AG10803 (cell line): ENCODE data around the gene OCIAD1.
"Not testable (repeated sequence)": the region's sequence is repeated elsewhere in the genome, so short reads cannot be mapped to it uniquely, and the experiment has no call there.

ENCODE experiments used
- DNase-seq: peaks from one replicate; pipeline ENCODE4 v3.0.0; 2010; ENCODE audit warnings: low read depth
- H3K4me3 ChIP-seq: 2 replicates; pipeline ENCODE4 v1.5.1; 2011; ENCODE audit warnings: mild to moderate bottlenecking, low read length, control low read depth
- TF ChIP-seq, protein P1 (sequence below): conservative IDR thresholded peaks from 2 replicates; pipeline ENCODE4 v1.5.1; 2011; ENCODE audit warnings: mild to moderate bottlenecking, low read length, control low read depth, inconsistent platforms

The OCIAD1 gene

GRCh38 chr4:48863728-48864127, 32.8 kb downstream of the OCIAD1 start:
- TF ChIP-seq, protein P1, sequence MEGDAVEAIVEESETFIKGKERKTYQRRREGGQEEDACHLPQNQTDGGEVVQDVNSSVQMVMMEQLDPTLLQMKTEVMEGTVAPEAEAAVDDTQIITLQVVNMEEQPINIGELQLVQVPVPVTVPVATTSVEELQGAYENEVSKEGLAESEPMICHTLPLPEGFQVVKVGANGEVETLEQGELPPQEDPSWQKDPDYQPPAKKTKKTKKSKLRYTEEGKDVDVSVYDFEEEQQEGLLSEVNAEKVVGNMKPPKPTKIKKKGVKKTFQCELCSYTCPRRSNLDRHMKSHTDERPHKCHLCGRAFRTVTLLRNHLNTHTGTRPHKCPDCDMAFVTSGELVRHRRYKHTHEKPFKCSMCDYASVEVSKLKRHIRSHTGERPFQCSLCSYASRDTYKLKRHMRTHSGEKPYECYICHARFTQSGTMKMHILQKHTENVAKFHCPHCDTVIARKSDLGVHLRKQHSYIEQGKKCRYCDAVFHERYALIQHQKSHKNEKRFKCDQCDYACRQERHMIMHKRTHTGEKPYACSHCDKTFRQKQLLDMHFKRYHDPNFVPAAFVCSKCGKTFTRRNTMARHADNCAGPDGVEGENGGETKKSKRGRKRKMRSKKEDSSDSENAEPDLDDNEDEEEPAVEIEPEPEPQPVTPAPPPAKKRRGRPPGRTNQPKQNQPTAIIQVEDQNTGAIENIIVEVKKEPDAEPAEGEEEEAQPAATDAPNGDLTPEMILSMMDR, result no peak
- no peak for DNase-seq
- H3K4me3 ChIP-seq, result no peak overlapping the region

- not testable (repeated sequence) for DNase-seq, H3K4me3 ChIP-seq
Observed at GRCh38 chr4:48864696-48865095, 33.8 kb downstream of the OCIAD1 start.

DNA sequence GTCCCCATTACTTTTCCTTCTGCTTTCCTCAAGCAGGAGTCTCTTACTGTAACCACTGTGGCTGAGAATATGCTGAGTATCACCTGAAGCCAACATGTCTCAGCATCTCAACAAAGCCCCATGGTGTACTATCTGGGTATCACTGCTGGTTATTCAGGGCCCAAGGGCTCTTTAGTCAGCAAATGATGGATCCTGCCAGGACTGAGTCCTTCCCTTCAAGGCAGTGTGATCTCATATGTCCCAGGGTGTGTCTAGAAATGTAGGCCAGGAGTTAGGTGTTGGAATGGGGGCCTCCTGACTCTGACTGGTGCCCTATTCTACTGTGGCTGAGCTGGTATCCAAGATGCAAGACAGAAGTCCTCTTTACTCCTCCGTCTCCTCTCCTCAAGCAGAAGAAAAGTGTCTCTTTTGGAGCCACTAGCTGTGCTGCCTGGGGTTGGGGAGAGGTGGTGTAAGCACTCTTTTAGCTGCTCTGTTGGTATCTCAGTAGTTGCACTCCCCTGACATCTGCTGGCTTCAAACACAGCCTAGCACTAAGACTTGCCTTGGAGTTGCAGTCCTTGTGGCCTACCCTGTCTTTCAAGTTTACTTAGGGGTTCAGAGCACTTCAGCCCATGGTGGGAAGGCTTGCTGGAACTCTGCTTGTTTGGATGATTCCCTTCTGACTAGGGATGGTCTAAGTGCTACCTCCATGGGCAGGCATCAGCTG, 47.1 kb downstream of the OCIAD1 start:
- DNase-seq, result no peak
- TF ChIP-seq, protein P1, result no peak
- no peak overlapping the region for H3K4me3 ChIP-seq

GRCh38 chr4:48879561-48880442, 48.9 kb downstream of the OCIAD1 start:
- TF ChIP-seq, protein P1, result no peak
- no peak for DNase-seq

DNA sequence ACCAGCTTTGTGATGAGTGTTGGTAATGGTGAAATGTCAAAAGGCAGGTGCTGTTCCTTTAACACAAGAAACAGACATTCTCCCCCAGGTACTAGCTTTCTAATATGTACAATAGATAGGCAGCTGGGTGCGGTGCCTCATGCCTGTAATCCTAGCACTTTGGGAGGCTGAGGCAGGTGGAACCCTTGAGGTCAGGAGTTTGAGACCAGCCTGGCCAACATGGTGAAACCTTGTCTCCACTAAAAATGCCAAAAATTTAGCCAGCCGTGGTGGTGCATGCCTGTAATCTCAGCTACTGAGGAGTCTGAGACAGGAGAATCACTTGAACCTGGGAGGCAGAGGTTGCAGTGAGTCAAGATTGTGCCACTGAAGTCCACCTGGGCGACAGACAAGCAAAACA, 50.8 kb downstream of the OCIAD1 start:
- not testable (repeated sequence) for H3K4me3 ChIP-seq, DNase-seq

More at GRCh38 chr4:48879561-48880442, 48.9 kb downstream of the OCIAD1 start:
- H3K4me3 ChIP-seq, result no peak overlapping the region

DNA sequence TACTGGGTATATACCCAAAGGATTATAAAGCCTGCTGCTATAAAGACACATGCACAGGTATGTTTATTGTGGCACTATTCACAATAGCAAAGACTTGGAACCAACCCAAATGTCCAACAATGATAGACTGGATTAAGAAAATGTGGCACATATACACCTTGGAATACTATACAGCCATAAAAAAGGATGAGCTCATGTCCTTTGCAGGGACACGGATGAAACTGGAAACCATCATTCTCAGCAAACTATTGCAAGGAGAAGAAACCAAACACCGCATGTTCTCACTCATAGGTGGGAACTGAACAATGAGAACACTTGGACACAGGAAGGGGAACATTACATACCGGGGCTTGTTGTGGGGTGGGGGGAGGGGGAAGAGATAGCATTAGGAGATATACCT, 58.9 kb downstream of the OCIAD1 start:
- not testable (repeated sequence) for H3K4me3 ChIP-seq, DNase-seq

- no peak for DNase-seq
- TF ChIP-seq, protein P1, result no peak
- H3K4me3 ChIP-seq, result no peak overlapping the region
Observed at GRCh38 chr4:48891028-48891619, 60.2 kb downstream of the OCIAD1 start.

DNA sequence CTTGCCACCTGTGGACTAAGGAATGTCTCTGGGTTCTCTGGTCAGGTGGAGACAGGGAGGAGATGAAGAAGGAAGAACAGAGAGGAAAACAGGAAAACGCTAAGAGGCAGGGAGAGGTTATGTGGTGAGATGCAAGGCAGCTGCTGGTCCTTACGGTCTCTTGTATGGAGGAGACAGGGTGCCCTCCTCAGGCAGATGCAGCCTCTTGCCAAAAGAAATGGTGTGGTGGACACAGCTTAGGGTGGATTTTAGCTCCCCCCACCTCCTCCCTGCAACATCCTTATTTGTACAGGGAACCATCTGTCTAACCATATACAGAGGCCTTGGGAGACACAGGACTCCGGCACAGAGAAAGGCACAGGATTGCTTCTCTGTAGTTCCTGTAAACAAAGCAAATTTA, 66.0 kb downstream of the OCIAD1 start:
- no peak for DNase-seq
- TF ChIP-seq, protein P1, result no peak
- H3K4me3 ChIP-seq, result no peak overlapping the region
